HepG2 (cell line): ENCODE data around the gene GCH1. TPM values are rescaled to one million over a fixed set of nuclear protein-coding genes. Genes with fewer than 3 reads are reported as not detected.

Experiments
- ARID5B ChIP-seq: IDR thresholded peaks from 2 replicates; pipeline ENCODE4 v1.4.0; 2020; ENCODE audit warnings: mild to moderate bottlenecking, missing genetic modification reagents
- BHLHE40 ChIP-seq: IDR thresholded peaks from 2 replicates; pipeline ENCODE4 v1.6.1; 2011; ENCODE audit warnings: low read length, improper control_type of control experiment
- CBX5 ChIP-seq: sonication (generic); formaldehyde crosslinking; IDR thresholded peaks from 2 replicates; pipeline ENCODE4 v1.4.0; 2020; ENCODE audit warnings: missing genetic modification reagents, borderline replicate concordance
- EHMT2 ChIP-seq: fragments of 200-600 bp; sonication (generic); IDR thresholded peaks from 2 replicates; pipeline ENCODE4 v1.7.0; 2017; ENCODE audit warnings: antibody characterized with exemption, low read depth, low read length, borderline replicate concordance
- GABPB1 ChIP-seq: IDR thresholded peaks from 2 replicates; pipeline ENCODE4 v1.6.1; 2016; ENCODE audit warnings: mild to moderate bottlenecking, missing genetic modification reagents, moderate library complexity, missing compliant biosample characterization
- ISX ChIP-seq: sonication (generic); formaldehyde crosslinking; conservative IDR thresholded peaks from 2 replicates; pipeline ENCODE4 v1.5.0; 2020; ENCODE audit warnings: missing genetic modification reagents
- MAX ChIP-seq: IDR thresholded peaks from 2 replicates; pipeline ENCODE4 v1.6.1; 2012; ENCODE audit warnings: inconsistent platforms
- MIXL1 ChIP-seq: IDR thresholded peaks from 2 replicates; pipeline ENCODE4 v1.6.1; 2016
- NFYB ChIP-seq: sonication (generic); formaldehyde crosslinking; IDR thresholded peaks from 2 replicates; pipeline ENCODE4 v1.4.0; 2020; ENCODE audit warnings: missing genetic modification reagents
- SNAI1 ChIP-seq: sonication (generic); formaldehyde crosslinking; IDR thresholded peaks from 2 replicates; pipeline ENCODE4 v1.5.0; 2020; ENCODE audit warnings: mild to moderate bottlenecking, missing genetic modification reagents, borderline replicate concordance
- SP2 ChIP-seq: sonication (generic); formaldehyde crosslinking; IDR thresholded peaks from 2 replicates; pipeline ENCODE4 v1.5.1; 2020; ENCODE audit warnings: mild to moderate bottlenecking, missing genetic modification reagents
- STAT6 ChIP-seq: sonication (generic); formaldehyde crosslinking; IDR thresholded peaks from 2 replicates; pipeline ENCODE4 v1.4.0; 2020; ENCODE audit warnings: missing genetic modification reagents, mild to moderate bottlenecking, borderline replicate concordance
- TFDP1 ChIP-seq: IDR thresholded peaks from 2 replicates; pipeline ENCODE4 v1.6.1; 2016; ENCODE audit warnings: missing compliant biosample characterization, missing genetic modification reagents, borderline replicate concordance
- XRCC5 ChIP-seq: fragments of 200-400 bp; formaldehyde crosslinking; optimal IDR thresholded peaks from 2 replicates; pipeline ENCODE3; 2017; ENCODE audit warnings: mild to moderate bottlenecking, low read length
- ZBTB10 ChIP-seq: sonication (generic); formaldehyde crosslinking; IDR thresholded peaks from 2 replicates; pipeline ENCODE4 v1.4.0; 2020; ENCODE audit warnings: missing genetic modification reagents, borderline replicate concordance
- ZNF12 ChIP-seq: sonication (generic); formaldehyde crosslinking; IDR thresholded peaks from 2 replicates; pipeline ENCODE4 v1.5.0; 2020; ENCODE audit warnings: missing genetic modification reagents
- ZNF160 ChIP-seq: sonication (generic); formaldehyde crosslinking; IDR thresholded peaks from 2 replicates; pipeline ENCODE4 v1.8.0; 2022; ENCODE audit warnings: mild to moderate bottlenecking, inconsistent platforms, missing genetic modification reagents
- ZNF441 ChIP-seq: sonication (generic); formaldehyde crosslinking; IDR thresholded peaks from 2 replicates; pipeline ENCODE4 v1.7.0; 2021; ENCODE audit warnings: missing genetic modification reagents, borderline replicate concordance
- ZSCAN21 ChIP-seq: sonication (generic); formaldehyde crosslinking; IDR thresholded peaks from 2 replicates; pipeline ENCODE4 v1.8.0; 2022; ENCODE audit warnings: mild to moderate bottlenecking, missing genetic modification reagents, moderate library complexity, borderline replicate concordance
- polyA plus RNA-seq, 8 experiments: library from polyadenylated mRNA; depleted of rRNA in 3 of 8; stranded (reverse) in 7 of 8; unstranded in 1 of 8; fragments of >200 nt; fragmentation: Illumina TruSeq in 4 of 8; extraction: Trizol in 4 of 8; gene quantifications; 2 replicates each; pipeline versions ENCODE4 v1.2.1 to v1.2.3, GENCODE V29; 2011 to 2016; ENCODE audit warnings: low read depth in 4 of 8, missing spikeins in 1 of 8, mixed read lengths in 1 of 8; ENCODE audit not compliant: insufficient read depth in 1 of 8
- total RNA-seq, 5 experiments: library from RNA; depleted of rRNA; stranded (reverse); fragments of >200 nt; fragmentation: Illumina TruSeq; extraction: Trizol; gene quantifications; 2 replicates each; pipeline ENCODE4 v1.2.3, GENCODE V29; 2016; ENCODE audit warnings: low read depth in 1 of 5

GCH1 gene
- total and polyA plus RNA-seq, 2 of the 13 experiments (the other 11 are each of a cell fraction or from before 2014, with no cell fraction given): 15.0 to 25.2 TPM

GRCh38 chr14:54808326-54809161 is 94.1 kb downstream of the GCH1 start (continued):
- TF ChIP-seq ARID5B (CRISPR knock-in tag) (no peak), ZNF441 (CRISPR knock-in tag) (no peak), ZNF160 (no peak), MAX (peak; percentile 84), ZSCAN21 (CRISPR knock-in tag) (no peak), GABPB1 (CRISPR knock-in tag) (0 out of 2 replicates have a peak, but pooled peaks have one; percentile 29), ZBTB10 (CRISPR knock-in tag) (no peak), STAT6 (CRISPR knock-in tag) (no peak), MIXL1 (CRISPR knock-in tag) (no peak), ISX (CRISPR knock-in tag) (no peak), BHLHE40 (no peak), SP2 (CRISPR knock-in tag) (no peak), SNAI1 (no peak), TFDP1 (peak; percentile 42; the same call in 1 of the 2 replicates), CBX5 (CRISPR knock-in tag) (0 out of 2 replicates have a peak, but pooled peaks have one; percentile 45), XRCC5 (no peak), ZNF12 (CRISPR knock-in tag) (no peak), EHMT2 (no peak), NFYB (CRISPR knock-in tag) (peak; percentile 43; the same call in 1 of the 2 replicates)
